HG03103 (cell line): ENCODE measurements around the gene LILRA1.
"Not testable (repeated sequence)": the region's sequence is repeated elsewhere in the genome, so short reads cannot be mapped to it uniquely, and the experiment has no call there.

Experiments used
- ATAC-seq: cut with Tn5 transposase; IDR thresholded peaks from one replicate; pipeline ENCODE4 v1.9.1; 2021; ENCODE audit warnings: low read depth; ENCODE audit not compliant: unreplicated experiment

The LILRA1 gene

GRCh38 chr19:54593445-54593844, at the start of gene LILRA1:
TSS of gene LILRA1 (plus strand) at chr19:54593632. CDS start at chr19:54594245, 613 bp downstream.
- not testable (repeated sequence) for ATAC-seq

GRCh38 chr19:54548806-54549205, 44.6 kb upstream of the LILRA1 start:
- no peak for ATAC-seq

GRCh38 chr19:54549224-54549623, 44.2 kb upstream of the LILRA1 start:
- ATAC-seq, result no peak

- ATAC-seq, result no peak
Measured at GRCh38 chr19:54551293-54551692, 42.1 kb upstream of the LILRA1 start.

- ATAC-seq, result no peak
Measured at GRCh38 chr19:54551950-54552912, 41.2 kb upstream of the LILRA1 start.

GRCh38 chr19:54552913-54553310, 40.5 kb upstream of the LILRA1 start:
- ATAC-seq, result no peak

GRCh38 chr19:54554006-54554405, 39.4 kb upstream of the LILRA1 start:
- ATAC-seq, result no peak

- no peak for ATAC-seq
Measured at GRCh38 chr19:54554896-54555295, 38.5 kb upstream of the LILRA1 start.

GRCh38 chr19:54556194-54556593, 37.2 kb upstream of the LILRA1 start:
- ATAC-seq, result no peak

GRCh38 chr19:54558339-54558738, 35.1 kb upstream of the LILRA1 start:
- ATAC-seq, result no peak

- no peak for ATAC-seq
Measured at GRCh38 chr19:54560881-54561385, 32.5 kb upstream of the LILRA1 start.

GRCh38 chr19:54561840-54562239, 31.6 kb upstream of the LILRA1 start:
- ATAC-seq, result no peak

GRCh38 chr19:54563206-54563605, 30.2 kb upstream of the LILRA1 start:
- ATAC-seq, result not testable (repeated sequence)

- ATAC-seq, result no peak
Measured at GRCh38 chr19:54570316-54570715, 23.1 kb upstream of the LILRA1 start.

GRCh38 chr19:54571715-54572615, 21.5 kb upstream of the LILRA1 start:
- ATAC-seq, result not testable (repeated sequence)

GRCh38 chr19:54572696-54573311, 20.6 kb upstream of the LILRA1 start:
- ATAC-seq, result no peak

- ATAC-seq, result no peak
Measured at GRCh38 chr19:54573330-54573872, 20.0 kb upstream of the LILRA1 start, which contains the start of gene LILRA2. TSS of gene LILRA2 (plus strand) at chr19:54573790. CDS start at chr19:54573879, 89 bp downstream.

GRCh38 chr19:54574051-54574450, 19.4 kb upstream of the LILRA1 start:
- no peak for ATAC-seq

- ATAC-seq, result no peak
Measured at GRCh38 chr19:54574527-54575056, 18.8 kb upstream of the LILRA1 start.

GRCh38 chr19:54575205-54575604, 18.2 kb upstream of the LILRA1 start:
- ATAC-seq, result not testable (repeated sequence)
